ENCODE results near the gene OLA1.

The OLA1 gene

DNA sequence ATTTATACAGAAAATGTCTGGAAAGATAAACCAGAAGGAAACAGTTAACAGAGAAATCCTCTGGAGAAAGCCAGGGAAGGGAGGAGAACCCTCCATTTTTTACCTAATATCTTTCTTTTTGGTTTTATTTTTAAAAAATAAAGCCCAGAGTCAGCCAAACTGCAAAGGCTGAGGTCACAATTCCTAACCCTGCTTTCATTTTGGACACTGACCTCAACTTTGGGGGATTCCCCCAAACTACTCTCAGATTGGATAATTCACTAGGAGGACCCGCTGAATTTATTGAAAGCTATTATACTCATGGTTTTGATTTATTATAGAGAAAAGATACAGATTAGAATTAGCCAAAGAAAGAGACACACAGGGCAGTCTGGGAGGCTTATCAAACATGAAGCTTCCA lies 189.9 kb downstream of the OLA1 start:
- DNase-seq: no peak

DNA sequence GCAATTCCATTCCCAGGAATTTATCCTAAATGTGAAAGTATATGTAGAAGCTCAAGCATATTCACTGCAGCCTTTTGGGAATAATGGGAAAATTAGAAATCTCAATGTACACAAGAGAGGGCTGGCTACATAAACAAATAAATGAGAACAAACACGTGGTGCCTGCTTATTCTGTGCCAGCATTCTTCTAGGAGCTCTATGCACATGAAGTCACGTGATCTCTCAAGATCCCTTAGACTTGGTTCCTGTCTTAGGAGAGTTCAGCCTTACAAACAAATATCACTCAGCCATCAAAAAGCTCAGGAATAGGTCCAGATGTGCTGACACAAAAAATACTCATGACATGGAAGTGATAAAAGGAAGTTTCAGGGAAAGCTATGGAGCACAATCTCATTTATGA lies 190.3 kb downstream of the OLA1 start:
- no peak for DNase-seq

DNA sequence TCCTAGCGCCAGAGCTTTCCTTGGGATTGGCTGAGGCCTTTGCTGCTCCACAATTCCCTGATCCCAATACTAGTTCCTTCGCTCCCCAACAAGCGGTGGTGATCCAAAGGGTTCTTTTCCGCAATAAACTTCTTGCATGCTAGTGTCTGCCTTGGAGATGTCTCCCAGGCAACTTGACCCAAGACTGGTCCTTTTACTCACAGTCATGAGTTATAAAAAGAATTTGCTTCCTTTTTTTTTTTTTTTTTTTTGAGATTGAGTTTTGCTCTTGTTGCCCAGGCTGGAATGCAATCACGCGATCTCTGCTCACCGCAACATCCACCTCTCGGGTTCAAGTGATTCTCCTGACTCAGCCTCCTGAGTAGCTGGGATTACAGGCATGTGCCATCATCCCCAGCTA lies 193.4 kb downstream of the OLA1 start:
- DNase-seq: no peak

DNA sequence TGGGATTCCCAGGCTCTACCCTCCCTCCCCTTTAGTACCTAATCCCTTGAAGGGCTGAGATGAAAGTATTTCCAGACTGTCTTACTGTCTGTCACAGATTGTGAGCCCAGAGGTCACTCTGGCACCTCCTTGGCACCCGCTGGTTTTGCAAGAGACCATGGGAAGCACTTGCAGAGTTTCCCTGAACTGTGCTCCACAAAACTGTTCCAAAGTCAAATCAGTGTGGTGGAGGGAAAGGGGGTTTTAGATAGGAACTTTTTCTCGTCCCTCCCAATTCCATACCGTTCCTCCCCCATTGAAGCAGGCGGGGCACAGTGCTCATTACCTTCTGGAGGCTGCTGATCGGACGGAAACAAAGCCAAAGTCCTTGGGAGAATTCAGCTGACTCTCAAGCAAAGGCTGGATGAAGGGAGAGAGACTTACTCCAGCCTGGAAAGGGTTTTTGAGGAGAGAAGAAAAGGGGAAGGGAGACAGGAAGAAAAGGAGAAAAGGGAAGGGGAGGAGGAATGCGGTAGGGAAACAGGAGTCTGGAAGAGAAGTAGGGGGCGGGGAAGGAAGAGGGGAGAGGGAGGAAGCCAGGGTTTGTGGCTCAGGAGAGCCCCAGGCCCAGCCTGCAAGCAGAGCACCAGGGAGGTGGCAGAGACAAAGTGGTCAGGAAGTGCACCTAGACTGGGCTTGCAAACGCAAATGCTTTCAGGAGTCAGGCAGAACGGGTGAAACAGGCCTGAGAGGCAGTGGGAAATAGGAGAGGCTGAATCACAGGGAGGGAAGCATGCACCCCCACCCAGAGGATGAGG lies 194.8 kb downstream of the OLA1 start:
- DNase-seq: no peak

DNA sequence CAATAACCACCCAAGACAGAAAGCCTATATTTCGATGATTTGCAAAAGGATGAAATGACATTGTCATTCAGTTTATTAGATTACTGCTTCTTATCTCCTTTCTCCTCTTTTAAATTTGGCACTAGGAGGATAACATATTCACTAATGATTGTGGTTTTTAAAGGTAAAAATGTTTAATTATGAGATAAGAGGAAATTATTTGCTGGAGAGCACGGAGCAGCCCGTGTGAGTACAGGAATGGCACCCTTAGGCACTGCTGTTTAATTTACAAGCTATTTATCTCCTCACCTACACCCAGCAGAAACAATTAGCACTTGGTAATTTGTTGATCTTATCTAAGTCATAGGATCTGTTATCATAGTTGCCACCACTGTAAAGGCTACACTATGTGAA lies 195.8 kb downstream of the OLA1 start:
- no peak for DNase-seq

DNA sequence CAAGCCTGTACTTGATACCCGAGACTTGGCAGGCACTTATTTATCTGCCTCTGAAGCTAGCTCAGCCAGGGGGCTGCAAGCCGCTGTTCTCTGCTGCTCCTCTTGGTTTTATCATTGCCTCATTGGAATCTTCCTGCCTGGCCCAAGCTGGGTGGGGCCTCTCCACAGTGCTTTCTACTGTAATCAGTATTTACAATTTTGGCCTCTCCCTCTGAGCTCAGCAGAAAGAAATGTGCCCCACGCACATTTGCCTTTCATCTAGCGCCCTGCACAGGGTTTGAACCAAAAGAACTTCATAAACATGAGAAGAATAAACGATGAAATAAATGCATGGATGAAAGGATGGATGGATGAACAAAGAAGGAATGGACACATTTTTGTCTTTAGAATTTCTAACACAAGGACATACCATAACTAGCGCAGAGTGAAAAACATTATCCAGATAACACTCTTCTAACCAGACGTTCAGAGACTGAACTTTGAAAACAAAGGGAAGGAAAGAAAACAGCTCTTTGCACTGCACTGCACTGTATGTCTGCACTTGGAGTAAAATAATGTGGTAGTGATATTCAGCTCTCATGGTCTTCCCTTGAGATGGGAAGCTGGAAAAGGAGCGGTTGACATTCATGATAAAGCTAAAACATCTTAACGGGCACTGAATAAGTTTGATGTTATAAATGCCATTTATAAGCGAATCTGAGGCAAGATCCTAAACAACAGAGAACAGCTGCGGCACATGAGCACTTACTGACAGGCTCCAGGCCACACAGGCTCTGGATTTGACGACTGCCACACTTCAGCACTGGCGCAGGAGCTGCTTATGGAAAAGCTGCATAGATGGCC lies 196.4 kb downstream of the OLA1 start:
- no peak for DNase-seq

DNA sequence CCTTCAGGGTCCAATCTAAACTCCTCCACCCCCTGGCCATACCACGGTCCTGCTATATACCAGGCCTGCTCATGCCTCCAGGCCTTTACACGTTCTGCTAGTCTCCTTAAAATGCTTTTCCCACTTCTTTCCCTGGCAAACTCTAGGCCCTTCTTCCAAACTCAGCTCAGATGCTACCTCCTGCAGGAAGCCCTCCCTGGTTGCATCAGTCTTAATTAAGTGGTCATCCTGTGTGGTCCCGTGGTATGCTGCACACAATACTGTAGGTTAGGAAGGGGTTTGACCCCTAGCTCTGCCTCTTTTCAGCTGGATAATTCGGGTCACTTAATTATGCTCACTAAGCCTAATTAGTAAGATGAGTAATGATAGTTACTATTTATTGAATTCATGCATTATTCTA lies 197.3 kb downstream of the OLA1 start:
- no peak for DNase-seq

DNA sequence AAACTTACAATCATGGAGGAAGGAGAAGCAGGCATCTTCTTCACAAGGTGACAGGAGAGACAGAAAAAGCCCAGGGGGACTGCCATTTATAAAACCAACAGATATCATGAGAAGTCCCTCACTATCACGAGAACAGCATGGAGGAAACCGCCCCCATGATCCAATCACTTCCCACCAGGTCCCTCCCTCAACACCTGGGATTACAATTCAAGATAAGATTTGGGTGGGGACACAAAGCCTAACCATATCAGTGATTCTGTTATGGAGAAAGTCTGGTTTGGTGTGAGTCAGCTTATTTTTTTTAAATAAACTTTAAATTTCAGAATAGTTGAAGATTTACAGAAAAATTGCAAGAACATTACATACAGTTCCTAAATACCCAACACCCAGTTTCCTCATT lies 198.4 kb downstream of the OLA1 start:
- no peak for DNase-seq

DNA sequence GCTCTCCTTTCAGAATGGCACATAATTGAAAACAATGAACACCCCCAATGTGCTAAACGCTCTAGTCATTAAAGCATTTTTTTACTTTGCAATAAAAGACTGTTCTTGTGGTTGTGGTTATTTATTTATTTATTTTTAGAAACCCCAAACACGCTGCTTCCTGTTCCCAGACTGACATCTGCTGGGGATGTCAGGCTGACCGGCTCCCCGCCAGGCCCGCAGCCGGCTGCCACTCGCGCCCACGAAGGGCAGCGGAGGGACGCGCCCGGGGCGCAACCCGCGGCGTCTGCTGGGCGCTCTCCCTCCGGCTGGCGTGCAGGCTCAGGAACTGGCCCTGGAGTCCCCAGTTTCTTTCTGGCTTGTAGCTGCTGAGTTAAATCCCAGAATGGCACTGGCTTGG lies 200.1 kb downstream of the OLA1 start:
- DNase-seq: no peak

DNA sequence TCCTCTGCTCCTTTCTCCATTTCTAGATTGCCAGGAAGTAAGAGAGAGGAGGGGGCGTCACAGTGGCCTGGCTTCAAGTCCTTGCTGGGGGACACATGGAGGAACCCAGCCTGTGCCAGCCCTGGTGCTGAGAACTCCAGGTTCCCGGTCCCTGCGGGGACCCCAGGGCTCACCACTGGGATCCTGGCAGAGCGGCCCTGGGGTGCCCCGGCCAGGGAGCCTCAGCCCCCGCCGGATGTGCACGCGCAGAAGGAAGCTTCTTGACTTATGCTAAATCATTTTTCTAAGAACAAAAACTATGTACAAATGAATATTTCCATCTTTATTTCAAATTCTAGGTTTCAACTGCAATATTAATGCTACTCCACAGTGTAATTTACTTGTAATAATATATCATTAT lies 200.6 kb downstream of the OLA1 start:
- DNase-seq: no peak

DNA sequence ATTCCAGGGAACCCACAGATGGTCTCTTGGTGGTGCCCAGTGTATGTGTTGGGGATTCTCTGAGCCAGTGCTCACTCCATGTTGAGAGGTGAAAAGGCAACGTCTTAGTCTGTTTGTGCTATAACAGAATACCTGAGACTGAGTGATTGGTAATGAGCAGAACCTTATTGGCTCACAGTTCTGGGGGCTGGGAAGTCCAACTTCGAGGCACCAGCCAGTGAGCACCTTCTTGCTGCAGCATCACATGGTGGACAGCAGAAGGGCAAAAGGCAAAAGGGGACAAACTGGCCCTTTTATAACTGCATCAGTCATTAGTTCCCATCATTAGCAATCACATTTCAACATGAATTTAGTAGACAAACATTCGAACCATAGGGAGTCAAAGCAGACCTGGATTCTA lies 202.2 kb downstream of the OLA1 start:
- no peak for DNase-seq

DNA sequence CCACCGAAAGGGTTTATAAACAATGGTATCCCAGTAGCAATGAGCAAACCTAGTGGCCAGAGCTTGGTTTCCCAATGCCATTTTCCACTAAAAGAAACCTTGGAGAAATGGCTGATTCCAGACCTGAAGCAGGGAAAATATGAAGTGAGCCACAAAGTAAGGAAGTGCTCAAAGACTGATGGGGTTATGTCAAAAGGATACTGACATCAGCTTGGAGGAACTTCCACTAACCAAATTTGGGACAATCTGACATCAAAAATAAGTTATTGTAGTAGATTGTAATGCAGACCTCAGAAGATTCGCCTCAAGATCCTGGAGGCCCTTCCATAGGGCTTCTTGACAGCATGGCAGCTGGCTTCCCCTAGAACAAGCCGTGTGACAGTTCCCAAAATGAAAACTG lies 203.8 kb downstream of the OLA1 start:
- DNase-seq: no peak

DNA sequence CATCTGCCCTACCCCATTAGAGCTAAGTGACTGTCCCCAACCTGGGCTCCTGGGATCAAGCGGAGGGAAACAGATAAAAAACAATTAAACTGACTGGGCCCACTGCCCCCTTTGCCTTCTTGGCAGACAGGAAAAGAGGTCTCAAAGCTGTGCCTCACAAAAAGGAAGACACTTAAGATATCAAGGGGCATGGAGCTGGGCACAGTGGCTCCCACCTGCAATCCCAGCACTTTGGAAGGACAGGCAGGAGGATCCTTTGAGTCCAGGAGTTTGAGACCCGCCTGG lies 208.0 kb downstream of the OLA1 start:
- DNase-seq: no peak

DNA sequence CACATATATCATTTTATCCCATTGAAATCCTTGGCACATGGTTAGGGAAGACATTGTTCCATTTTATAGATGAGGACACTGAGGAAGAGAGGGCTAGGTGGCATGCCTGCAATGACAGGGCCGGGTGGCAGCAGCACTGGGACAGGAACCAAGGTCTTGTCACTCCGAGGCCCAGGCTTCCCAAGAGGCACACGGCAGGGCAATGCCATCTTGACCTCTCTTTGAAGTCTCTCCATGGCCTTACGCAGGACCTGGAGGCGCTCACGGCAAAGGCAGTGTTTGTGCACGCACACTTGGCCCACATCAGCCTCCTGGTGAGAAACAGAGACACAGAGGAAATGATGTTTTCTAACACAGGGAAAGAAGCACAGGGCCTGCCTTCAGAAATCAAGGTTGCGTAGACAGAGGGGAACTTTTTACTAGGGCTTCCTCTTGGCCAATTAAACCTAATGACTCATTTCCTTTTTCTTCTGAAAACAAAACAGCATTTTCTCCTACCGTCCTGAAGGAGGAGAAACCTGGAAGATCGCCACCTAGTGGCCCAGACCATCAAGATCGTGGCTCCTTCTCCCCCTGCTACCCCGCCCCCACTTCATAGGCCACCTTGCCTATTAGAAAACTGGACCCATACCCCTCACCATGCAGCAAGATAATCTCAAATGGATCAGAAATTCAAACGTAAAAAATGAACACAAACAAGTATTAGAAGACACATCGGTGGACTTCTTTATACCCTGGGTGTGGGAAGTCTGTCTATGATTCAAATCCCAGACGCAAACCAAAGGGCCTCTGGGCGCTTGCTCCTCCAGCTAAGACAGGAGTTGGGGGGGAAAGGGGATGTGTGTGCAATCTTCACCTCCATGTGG lies 208.5 kb downstream of the OLA1 start:
- peak; percentile 77 to 80 for DNase-seq

DNA sequence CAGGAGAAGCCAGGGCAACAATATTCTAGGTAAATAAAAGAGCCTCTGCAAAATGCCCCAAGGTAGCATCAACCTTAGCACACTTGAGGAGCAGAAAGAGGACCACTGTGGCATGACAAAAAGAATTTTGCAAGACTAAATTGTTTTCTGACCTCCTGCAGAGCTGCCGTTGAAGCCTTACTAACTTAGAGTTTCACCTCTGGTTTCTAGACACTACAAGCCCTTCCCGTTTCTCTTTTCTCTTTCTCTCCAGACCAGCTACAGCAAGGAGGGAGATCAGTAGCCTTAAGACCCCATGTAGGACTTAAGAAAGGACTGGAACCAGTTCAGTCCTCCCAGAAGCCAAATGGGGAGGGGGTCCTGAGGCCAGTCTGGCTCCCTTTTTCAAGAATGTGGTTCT lies 209.9 kb downstream of the OLA1 start:
- DNase-seq: no peak

DNA sequence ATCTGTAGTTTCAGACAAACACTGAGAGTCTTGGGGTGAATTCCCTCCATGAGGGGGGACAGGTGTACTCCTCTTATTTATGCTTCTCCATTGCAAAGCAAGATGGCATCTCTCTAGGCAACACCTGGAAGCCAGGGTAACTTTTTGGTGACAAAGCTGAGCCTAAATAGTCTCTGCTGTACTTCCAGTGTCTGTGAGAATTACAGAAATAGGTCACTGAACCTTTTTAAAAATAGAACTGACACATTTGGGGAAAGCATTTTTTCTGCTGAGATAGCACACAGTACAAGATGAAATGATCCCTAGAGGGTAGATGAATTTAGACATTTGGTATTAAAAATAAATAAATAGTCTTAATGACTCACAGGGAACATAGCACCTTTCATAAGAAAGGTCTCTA lies 211.5 kb downstream of the OLA1 start:
- no peak for DNase-seq

DNA sequence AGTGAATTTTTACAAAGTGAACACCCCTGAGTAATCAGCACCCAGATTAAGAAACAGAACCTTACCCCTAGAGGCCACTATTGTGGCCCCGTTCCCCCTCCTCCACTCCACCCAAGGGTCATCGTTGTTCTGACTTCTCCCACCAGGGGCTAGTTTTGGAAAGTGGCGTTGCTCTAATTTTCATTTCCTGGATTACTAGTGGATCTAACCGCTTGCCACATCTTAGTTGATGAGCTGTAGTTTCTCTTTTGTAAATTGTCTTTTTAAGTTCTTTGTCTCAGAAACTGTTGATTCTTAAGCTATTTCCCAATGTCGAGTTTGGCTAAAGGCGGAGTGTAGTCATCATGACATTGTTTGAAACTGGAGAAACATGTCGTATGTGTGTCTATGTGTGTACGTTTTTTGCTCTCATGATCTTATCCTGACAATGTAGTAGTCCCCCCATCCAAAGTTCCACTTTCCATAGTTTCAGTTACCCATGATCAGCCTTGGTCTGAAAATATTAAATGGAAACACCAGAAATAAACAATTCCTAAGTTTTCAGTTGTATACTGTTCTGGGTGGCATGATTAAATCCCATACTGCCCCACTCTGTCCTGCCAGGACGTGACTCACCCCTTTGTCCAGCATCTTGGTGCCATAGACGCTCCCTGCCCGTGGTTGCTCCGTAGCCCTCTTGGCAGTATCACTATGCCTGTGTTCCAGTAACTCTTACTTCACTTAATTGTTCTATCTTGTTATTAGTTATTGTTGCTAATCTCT lies 212.2 kb downstream of the OLA1 start:
- no peak for DNase-seq

DNA sequence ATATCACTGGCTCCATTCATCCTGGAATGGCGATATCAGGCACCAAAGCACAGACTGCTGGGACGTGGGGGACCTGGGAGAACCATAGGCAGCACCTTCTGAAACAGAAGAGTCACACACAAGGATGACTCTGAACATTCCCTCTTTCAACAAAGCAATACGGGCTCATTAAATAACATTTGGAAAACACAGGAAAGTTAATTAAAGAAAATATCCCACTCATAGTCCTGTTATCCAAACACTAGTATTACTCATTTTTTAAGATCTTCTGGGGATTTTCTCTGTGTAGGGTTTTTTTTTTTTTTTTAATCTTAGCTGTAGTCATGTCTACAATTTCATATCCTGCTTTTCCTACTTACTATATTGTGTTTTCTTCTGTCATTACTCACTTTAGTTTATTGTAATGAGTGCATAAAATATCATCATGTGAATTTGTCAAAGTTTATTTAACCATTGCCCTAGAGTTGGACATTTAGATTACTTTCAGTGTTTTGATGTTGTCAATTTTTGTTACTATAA lies 213.2 kb downstream of the OLA1 start:
- no peak for DNase-seq

DNA sequence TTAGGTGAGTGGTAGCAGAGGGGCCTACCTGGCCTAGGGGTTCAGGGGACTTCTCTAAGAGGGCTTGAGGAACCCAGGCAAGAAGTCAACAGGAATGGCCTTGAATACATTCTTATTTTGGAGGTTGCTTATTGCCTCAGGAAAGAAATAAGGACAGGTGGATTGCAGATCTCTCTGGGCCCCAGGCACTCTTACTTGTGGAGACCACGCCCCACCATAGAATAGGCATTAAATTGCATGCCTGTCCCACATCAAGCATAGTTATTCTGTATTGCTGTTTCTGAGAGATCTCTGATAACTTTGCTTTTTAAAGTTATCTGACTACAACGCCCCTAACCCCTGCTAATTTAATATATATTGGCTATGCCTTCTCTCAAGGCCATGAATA lies 215.2 kb downstream of the OLA1 start:
- no peak for DNase-seq

DNA sequence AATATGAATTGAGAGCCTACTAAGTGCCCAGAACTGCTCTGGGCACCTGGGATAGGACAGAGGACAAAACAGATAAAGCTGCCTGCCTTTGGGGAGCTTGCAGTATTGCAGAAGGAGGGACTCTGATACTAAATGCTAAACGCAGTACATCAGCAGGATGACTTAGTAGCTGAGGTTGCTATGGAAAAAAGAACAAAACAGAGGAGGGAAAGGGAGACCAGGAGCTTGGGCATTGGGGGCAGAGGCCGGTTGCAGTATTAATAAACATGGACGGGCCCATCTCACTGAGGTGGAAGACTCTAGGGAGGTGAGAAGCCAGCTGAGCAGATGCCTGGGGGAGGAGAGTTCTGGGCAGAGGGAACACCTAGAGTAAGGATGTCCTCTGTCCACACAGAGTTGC lies 217.1 kb downstream of the OLA1 start:
- DNase-seq: no peak

DNA sequence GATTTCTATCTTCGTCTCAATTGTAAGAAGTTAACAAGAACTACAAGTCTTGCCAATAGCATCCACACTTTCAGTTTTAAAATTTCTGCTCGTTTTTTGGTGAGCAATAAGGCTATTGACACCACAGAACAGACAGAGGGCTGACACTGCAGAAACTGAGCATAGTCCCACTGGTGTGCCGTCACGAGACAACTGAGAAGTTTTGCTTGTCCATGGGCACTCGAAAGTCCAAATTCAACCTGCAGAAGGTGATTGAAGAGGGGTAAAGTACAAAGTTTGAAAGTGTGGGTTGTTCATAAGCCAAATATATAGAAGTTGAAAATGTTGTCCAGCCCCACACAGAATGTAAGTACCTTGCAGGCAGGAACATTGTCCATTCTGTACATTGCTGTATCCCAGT lies 219.4 kb downstream of the OLA1 start:
- DNase-seq: no peak

DNA sequence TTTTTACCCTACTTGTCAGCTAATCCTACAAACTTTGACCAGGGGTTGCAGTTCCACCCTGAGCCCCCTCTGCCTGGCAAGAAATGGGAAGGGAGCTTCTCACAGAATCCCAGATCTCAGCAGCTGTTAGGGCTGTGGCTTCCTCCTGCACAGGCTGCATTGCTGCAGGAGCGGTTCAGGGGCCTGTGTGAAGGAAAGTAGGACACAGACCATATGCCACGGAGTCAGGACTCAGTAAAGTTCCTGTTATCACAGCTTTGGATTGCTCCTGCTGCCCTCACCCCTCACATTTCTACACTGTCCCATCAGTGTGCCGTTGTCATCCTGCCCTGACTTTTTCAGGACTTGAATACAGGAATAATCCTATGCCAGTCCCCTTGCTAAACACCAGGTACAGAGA lies 220.4 kb downstream of the OLA1 start:
- DNase-seq: no peak
